Neural cell (in vitro differentiated cells): Measurements from ENCODE around the gene CLIC4. TPM values are rescaled to one million over a fixed set of nuclear protein-coding genes. Genes with fewer than 3 reads are reported as not detected.

ENCODE experiments used
- H2AFZ ChIP-seq: fragments of 200-600, 300-800 bp; sonication (generic), shearing (Covaris generic); 2 replicates; pipeline ENCODE4 v1.6.0; 2014; ENCODE audit warnings: low read depth, mild to moderate bottlenecking, antibody characterized with exemption, low read length, moderate library complexity
- H3F3A ChIP-seq: fragments of 200-600 bp; shearing (Covaris generic); 2 replicates; pipeline ENCODE4 v1.6.1; 2016; ENCODE audit warnings: mild to moderate bottlenecking, moderate library complexity, mixed read lengths, antibody characterized with exemption, low read length; ENCODE audit not compliant: insufficient read depth, poor library complexity, severe bottlenecking
- H3K27ac ChIP-seq: fragments of 200-600, 300-800 bp; sonication (generic), shearing (Covaris generic); 2 replicates; pipeline ENCODE4 v1.5.1; 2014; ENCODE audit warnings: mild to moderate bottlenecking, low read length, moderate library complexity
- H3K27me3 ChIP-seq: fragments of 300-800, 200-600 bp; sonication (generic), shearing (Covaris generic); 2 replicates; pipeline ENCODE4 v1.6.0; 2014; ENCODE audit warnings: mild to moderate bottlenecking, low read depth, low read length, moderate library complexity; ENCODE audit not compliant: insufficient read depth
- H3K36me3 ChIP-seq: fragments of 300-800, 200-600 bp; sonication (generic), shearing (Covaris generic); 2 replicates; pipeline ENCODE4 v1.5.1; 2014; ENCODE audit warnings: mild to moderate bottlenecking, antibody characterized with exemption, low read length, moderate library complexity; ENCODE audit not compliant: insufficient read depth
- H3K4me2 ChIP-seq: fragments of 300-800, 200-600 bp; sonication (generic), shearing (Covaris generic); 2 replicates; pipeline ENCODE4 v1.6.0; 2014; ENCODE audit warnings: mild to moderate bottlenecking, low read length
- H3K4me3 ChIP-seq: fragments of 300-800, 200-600 bp; sonication (generic), shearing (Covaris generic); 2 replicates; pipeline ENCODE4 v1.5.1; 2014; ENCODE audit warnings: mild to moderate bottlenecking, low read length, moderate library complexity
- H3K79me2 ChIP-seq: fragments of 200-600 bp; shearing (Covaris generic); replicated peaks from 2 replicates; pipeline ENCODE4 v1.6.0; 2014; ENCODE audit warnings: mild to moderate bottlenecking, low read length, moderate library complexity; ENCODE audit not compliant: insufficient read depth
- H3K9ac ChIP-seq: fragments of 300-800, 200-600 bp; sonication (generic), shearing (Covaris generic); 2 replicates; pipeline ENCODE4 v1.6.1; 2016; ENCODE audit warnings: mild to moderate bottlenecking, low read length, mixed read lengths
- H3K9me2 ChIP-seq: fragments of 200-600 bp; shearing (Covaris generic); 2 replicates; pipeline ENCODE4 v1.6.1; 2016; ENCODE audit warnings: mild to moderate bottlenecking, low read length, mixed read lengths; ENCODE audit not compliant: insufficient read depth
- H3K9me3 ChIP-seq: fragments of 200-600, 300-800 bp; sonication (generic), shearing (Covaris generic); 2 replicates; pipeline ENCODE4 v1.6.1; 2016; ENCODE audit warnings: mild to moderate bottlenecking, mixed run types, low read length, moderate library complexity, mixed read lengths
- H4K20me1 ChIP-seq: fragments of 200-600 bp; shearing (Covaris generic); 2 replicates; pipeline ENCODE4 v1.6.1; 2016; ENCODE audit warnings: mild to moderate bottlenecking, mixed run types; ENCODE audit not compliant: insufficient read depth
- CTCF ChIP-seq: fragments of 450-650 bp; IDR thresholded peaks from 2 replicates; pipeline ENCODE4 v1.5.1; 2014; ENCODE audit warnings: antibody characterized with exemption, mild to moderate bottlenecking, moderate library complexity; ENCODE audit not compliant: poor library complexity, severe bottlenecking
- EP300 ChIP-seq: fragments of 450-650 bp; conservative IDR thresholded peaks from 2 replicates; pipeline ENCODE4 v1.6.1; 2014; ENCODE audit warnings: antibody characterized with exemption, mild to moderate bottlenecking, moderate library complexity; ENCODE audit not compliant: poor library complexity, severe bottlenecking
- EZH2 ChIP-seq: fragments of 200-600, 300-800 bp; shearing (Covaris generic), sonication (generic); IDR thresholded peaks from 2 replicates; pipeline ENCODE4 v1.6.1; 2014; ENCODE audit warnings: antibody characterized with exemption, low read length, borderline replicate concordance, mild to moderate bottlenecking; ENCODE audit not compliant: insufficient read depth, poor library complexity, severe bottlenecking
- MXI1 ChIP-seq: fragments of 450-650 bp; conservative IDR thresholded peaks from 2 replicates; pipeline ENCODE4 v1.6.1; 2014; ENCODE audit warnings: antibody characterized with exemption, mild to moderate bottlenecking; ENCODE audit not compliant: poor library complexity, severe bottlenecking
- POLR2AphosphoS5 ChIP-seq: IDR thresholded peaks from 2 replicates; pipeline ENCODE4 v1.6.1; 2012
- RAD21 ChIP-seq: fragments of 450-650 bp; conservative IDR thresholded peaks from 2 replicates; pipeline ENCODE4 v1.6.1; 2014; ENCODE audit warnings: antibody characterized with exemption, mild to moderate bottlenecking, moderate library complexity
- REST ChIP-seq: IDR thresholded peaks from 2 replicates; pipeline ENCODE4 v1.6.1; 2012; ENCODE audit warnings: borderline replicate concordance
- SMC3 ChIP-seq: fragments of 450-650 bp; conservative IDR thresholded peaks from 2 replicates; pipeline ENCODE4 v1.6.1; 2014; ENCODE audit warnings: antibody characterized with exemption, mild to moderate bottlenecking, moderate library complexity; ENCODE audit not compliant: poor library complexity
- TAF1 ChIP-seq: IDR thresholded peaks from 2 replicates; pipeline ENCODE4 v1.6.1; 2012; ENCODE audit warnings: low read depth
- polyA plus RNA-seq: library from polyadenylated mRNA; depleted of rRNA; stranded (reverse); fragments of >200 nt; gene quantifications from 2 replicates; pipeline ENCODE4 v1.2.3, GENCODE V29; 2014

CLIC4 gene
- polyA plus RNA-seq, 1 donor from 2014 or later = 133 TPM

DNA sequence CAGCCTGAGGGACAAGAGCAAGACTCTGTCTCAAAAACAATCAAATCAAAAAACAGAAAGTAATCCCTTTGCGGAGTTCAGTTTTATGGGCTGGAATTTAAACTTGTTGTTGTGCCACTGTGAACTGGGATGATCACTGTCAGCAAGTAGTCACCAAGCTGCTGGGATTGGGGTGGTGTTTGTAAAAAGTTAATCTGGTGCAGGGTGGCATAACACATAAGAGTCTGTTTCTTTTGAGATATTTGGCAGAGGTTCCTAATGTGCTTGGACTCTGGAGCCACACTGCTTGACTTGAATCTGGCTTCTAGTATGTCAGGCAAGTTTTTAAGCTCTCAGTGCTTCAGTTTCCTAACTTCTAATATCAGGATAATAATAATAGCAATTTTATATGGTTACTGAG, 6.6 kb downstream of the CLIC4 start:
- Histone ChIP-seq H3K36me3 (no peaks in the 10 kb centered on the region), H3K4me3 (no peak overlapping the region), H3K27ac (no peak overlapping the region), H4K20me1 (peaks cover 6% of the 10 kb centered on the region), H3F3A (no peaks in the 10 kb centered on the region), H3K9me3 (no peaks in the 10 kb centered on the region), H3K4me2 (no peak overlapping the region), H2AFZ (no peak overlapping the region), H3K9ac (no peak overlapping the region), H3K27me3 (no peaks in the 10 kb centered on the region), H3K79me2 (peaks cover 88% of the 10 kb centered on the region), H3K9me2 (no peaks in the 10 kb centered on the region)
- TF ChIP-seq EZH2 (no peak), RAD21 (no peak), CTCF (no peak), TAF1 (no peak), SMC3 (no peak), REST (no peak), POLR2AphosphoS5 (no peak), EP300 (no peak), MXI1 (no peak)

DNA sequence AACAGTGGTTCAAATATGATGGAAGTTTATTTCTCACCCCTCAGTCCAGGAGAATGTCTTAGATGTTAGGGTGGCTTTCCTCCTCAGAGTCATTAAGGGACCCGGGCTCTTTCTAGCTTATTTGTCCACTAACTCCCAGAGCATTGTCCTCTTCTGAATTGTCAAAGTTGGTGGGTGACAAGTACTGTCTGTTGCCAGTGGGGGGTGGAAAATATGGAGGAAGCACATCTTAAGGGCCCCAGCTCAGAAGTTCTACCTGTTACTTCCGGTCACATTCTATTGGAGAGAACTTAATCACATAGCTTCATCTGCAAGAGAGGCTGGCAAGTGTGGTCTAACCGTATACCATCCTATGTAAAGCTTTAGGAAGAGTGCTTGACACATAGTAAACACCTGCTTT, 7.1 kb downstream of the CLIC4 start:
- Histone ChIP-seq H3K27me3 (no peaks in the 10 kb centered on the region), H3K9ac (no peak overlapping the region), H3K27ac (no peak overlapping the region), H4K20me1 (peaks cover 6% of the 10 kb centered on the region), H3K79me2 (peaks cover 87% of the 10 kb centered on the region), H3K9me3 (no peaks in the 10 kb centered on the region), H3K4me3 (no peak overlapping the region), H3K36me3 (no peaks in the 10 kb centered on the region), H3K4me2 (no peak overlapping the region), H2AFZ (no peak overlapping the region), H3K9me2 (no peaks in the 10 kb centered on the region), H3F3A (no peaks in the 10 kb centered on the region)
- no peak for TF ChIP-seq SMC3
- TF ChIP-seq RAD21 = no peak
- no peak for TF ChIP-seq EP300
- TF ChIP-seq TAF1 = no peak
- TF ChIP-seq EZH2 = no peak
- no peak for TF ChIP-seq POLR2AphosphoS5
- no peak for TF ChIP-seq CTCF
- no peak for TF ChIP-seq REST
- TF ChIP-seq MXI1 = no peak
